Measurements from ENCODE around the gene CIB2.
"Not testable (repeated sequence)": the region's sequence is repeated elsewhere in the genome, so short reads cannot be mapped to it uniquely, and the experiment has no call there.

Gene CIB2

DNA sequence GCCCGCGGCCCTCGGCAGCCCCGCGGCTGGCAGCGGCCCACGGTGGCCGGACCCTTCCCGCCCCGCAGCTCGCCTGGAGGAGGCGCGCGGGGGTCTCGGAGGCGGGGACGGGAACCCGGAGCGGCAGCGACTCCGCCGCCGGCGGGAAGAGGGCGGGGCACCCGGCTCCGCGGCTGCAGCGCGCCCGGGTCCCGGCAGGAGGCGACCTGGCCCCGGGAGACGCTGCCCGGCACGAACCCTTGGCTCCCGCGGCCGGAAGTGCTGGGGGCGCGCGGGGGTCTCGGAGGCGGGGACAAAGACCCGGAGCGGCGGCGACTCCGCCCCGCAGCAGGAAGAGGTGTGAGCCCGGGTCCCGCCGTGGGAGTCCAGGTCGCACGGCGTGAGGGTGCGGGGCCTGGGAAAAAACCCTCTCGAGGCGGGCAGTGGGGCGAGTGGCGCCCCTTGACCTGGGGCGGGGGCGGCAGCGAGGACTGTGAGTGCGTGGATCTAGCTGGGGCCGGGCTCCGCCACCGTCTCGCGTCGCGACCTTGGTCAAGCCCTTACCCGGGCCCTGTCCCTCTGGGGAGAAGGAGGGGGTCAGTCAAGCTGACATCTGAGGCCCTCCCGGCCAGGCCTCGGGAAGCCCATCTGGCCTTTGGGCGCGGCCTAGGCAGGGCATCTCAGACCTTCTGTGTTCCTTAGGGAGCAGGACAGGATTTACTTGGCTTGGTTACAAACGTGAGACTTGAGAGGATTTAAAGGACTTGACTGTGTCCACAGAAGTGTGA, at the start of gene CIB2:
Gene CIB2 (minus strand): TSS at position 151 of the 767 bp plus-strand sequence. CDS start 230 bp downstream, outside the sequence.
- peak; percentile 82 for DNase-seq

DNA sequence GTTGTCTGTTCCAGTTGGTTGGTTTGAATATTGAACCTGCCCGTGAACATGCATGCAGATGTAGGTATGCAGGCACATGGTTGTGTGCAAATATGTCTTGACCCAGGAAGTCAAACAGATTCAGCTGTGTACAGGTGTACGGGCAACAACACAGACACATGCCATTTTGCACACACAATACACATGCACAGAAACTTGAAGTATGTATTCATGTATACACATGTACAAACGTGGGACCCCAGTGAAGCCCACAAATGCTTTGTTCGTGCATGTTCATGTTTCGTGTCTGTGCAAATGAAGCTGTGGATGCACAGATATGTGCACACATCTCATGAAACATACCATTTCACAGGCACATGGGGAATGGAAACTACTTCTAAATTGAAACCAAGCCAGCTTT, 48.7 kb upstream of the CIB2 start:
- no peak for DNase-seq

DNA sequence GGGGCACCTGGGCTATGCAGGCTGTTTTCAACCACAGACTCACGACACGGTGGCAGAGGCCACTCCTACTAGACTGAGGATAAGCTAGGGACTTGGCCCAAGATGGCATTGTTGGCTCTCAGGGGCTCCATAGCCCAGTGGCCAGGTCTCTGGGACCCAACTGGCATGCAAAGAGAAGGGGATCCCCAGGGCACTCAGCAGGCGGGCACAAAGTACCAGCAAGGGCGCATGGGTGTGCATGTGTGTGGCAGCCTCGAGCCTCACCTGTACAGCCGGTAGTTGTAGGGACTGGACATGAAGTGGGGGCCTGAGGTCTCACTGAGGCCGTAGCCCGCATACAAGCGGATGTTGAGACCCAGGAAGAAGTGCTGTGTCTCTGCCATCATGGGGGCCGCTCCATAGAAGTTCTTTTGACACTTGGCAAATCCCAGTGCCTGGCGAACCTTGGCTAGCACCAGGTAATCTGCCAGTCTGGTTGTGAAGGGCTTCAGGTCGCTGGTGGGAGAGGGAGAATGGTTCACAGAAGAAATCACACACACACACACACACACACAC, 48.1 kb upstream of the CIB2 start:
- DNase-seq: no peak

DNA sequence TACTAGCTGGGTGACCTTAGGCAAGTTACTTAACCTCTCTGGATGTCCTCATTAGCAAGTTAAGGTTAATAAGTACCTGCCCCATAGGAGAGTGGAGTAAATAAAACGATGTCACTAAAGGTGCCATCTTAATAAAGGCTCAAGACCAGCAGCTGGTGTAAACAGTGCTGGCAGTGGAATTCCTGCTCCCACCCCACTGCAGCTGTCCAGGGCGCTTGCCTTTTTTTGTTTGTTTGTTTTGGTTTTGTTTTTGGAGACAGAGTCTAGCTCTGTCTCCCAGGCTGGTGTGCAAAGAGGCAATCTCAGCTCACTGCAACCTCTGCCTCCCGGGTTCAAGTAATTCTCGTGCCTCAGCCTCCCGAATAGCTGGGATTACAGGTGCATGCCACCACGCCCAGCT, 46.8 kb upstream of the CIB2 start:
- DNase-seq: no peak

DNA sequence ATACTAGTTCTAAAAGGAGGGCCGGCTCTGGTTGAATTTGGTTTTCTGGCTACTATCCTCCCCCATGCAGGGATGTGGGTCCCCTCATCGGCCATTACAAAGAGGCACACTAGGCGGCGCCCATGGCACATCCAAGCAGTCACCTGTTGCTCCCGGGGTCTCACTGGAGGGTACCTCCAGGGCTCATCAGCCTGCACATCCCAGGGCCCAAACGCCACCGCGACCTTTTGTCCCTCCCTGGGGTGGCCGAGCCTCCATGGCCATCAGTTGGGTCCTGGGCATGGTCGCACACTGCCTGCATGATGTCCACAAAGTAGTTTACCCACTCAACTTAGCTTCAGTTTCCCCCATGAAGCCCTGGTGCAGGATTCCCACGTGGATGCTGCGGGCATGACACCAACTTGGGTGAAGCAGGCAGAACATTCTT, 46.2 kb upstream of the CIB2 start:
- peak; percentile 23 for DNase-seq

DNA sequence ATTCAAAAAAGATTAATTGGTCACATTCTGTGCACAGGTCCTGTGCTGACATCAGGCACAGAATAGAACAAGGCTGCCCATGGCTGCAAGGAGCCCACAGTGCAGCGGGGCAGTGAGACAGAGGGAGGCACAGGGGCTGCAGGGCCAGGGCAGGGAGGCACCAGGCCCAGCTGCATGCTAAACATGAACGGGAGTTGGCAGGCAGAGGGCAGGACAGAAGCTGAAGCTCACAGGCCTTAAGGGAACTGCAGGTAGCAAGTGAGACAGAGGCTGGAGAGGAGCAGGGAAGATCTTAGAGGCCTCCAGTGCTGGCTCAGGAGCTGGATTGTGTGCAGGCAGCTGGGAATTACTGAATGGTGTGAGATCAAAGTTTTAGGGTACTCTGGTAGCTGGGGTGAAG, 44.1 kb upstream of the CIB2 start:
- no peak for DNase-seq

DNA sequence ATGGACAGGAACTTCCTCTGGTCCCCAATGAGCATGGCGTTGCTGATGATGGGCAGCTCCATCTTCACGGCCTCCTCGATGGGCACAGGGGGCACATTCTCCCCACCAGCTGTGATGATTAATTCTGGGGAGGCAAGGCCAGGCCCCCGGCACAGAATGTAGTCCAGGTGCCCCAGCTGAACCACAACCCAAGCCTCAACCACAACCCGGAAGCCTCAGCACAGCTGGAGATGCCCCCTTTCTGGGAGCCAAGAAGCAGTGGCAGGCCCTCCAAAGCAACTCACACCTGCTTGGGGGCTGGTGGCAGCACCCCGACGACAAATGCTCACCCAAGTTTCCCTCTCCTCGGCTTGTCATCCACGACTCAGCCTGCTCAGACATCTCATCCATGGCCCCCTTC, 43.2 kb upstream of the CIB2 start:
- no peak for DNase-seq

DNA sequence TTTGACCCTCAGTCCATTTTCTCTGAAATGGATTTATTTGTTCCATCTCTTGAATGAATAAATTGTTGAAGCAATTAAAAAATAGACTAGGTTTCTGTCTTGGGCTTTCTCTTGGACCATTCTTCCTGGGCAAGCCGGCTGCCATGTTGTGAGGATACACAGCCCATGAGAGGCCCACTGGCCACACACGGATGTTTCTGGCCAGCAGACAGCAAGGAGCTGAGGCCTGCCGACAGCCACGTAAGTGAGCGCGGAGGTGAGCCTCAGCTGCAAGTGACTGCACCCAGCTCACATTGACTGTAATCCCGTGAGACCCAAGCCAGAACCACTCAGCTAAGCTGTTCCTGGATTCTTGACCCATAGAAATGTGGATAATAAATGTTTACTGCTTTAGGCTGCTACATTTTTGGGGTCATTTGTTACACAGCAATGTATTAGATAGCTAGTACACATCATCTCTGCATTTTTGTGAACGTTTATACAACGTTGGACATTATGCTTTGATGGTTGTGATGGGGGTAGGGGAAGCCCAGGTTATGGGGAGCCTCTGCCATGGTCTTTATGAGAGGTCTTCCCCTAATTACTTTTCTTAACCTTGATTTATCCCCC, 40.7 kb upstream of the CIB2 start:
- no peak for DNase-seq

DNA sequence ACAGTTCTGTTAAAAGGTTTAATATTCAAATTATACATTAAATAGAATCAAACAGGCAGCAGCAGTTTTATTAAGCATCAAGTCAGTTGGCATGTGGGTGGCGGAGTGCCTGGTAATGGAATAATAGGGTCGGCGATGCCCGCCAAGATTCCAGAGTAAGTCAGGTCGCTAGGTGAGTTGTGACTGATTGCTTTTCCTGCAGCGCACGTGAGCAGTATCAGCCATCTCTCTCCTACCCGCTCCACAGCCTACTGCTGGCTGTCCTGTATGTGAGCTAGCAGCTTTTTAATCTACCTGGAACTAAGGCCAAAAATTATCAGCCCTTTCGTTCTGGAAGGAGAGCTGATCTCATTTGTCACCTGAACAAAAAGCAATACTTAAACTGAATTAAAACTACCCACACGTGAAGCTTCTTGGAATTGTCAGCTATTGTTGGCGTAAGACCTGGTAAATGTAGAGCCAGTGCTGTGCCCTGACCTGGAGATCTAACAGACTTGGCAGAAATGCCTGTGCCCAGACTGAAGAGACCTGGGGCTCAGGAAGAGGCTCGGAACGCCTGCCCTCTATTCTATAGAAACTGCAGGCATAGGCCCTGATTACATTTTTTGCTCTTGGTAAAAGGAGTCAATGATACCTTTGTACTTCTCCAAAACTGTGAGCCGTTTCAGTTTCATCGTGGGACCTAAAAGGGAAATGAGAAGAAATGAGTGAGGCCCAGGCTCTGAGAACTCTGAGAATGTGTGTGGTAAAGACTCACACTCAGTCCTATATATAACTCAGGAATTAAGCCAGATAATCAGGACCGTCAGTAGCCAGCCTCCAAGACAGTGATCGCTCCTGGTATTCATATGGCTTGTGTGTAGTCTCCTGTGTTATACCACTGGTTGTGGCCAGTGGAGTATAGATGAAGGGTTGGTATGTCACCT, 39.9 kb upstream of the CIB2 start:
- no peak for DNase-seq

DNA sequence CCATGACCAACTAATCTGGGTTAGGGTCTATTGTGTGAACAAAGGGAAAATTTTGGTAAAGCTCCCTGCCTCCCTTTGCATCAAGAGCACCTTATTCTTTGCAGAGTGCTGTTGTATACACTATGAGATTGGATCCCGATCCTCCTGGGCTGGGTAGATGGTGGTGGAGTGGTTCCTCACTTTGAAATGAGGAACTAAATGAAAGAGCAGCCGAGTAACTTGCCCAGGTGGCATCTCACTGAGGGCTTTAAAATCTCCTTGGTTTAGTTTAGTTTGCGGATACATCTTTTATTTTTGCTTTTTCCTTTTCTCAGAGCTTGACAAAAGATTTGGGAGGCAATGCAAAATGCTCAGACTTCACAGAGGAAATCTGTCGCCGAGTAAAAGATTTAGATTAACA, 37.4 kb upstream of the CIB2 start:
- no peak for DNase-seq

DNA sequence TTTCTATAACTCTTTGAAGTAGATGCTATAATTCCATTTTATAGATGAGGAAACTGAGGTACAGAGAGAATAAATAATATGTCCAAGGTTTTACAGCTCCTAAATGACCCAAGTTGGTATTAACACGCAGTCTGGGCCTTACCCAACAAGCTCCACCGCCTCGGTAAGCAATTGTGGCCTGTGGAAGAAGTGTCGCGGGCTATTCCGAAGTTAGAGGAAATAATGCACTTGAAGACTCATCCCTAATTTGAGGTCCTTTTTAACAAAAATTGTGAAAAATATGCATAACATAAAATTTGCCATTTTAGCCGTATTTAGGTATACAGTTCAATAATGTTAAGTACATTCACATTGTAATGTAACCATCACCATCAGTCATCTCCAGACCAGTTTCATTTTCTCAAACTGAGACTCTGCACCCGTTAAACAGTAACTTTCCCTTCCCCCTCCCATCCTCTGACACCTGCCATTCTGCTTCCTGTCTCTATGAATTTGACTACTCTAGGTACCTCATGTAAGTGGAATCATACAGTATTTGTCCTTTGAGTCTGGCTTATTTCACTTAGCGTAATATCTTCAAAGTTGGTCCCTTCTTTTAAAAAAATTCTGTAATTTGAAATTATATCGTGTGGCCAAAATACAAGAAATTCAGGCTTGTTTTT, 36.1 kb upstream of the CIB2 start:
- peak; percentile 42 for DNase-seq

DNA sequence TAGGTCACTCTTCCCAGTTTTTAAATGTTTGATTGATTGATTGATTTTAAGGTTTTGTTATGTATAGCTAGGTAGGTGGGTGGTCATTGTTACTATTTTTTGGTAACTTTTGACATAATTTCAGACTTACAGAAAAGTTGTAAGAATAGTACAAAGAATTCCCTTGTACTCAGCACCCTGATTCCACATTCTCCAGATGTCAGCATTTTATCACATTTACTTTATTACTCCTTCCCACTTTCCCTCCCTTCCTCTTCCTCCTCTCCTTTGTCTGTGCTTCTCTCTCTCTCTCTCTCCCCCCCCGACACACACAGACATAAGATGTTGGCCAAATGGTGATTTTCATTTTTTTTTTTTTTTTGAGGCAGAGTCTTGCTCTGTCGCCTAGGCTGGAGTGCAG, 32.8 kb upstream of the CIB2 start:
- no peak for DNase-seq

DNA sequence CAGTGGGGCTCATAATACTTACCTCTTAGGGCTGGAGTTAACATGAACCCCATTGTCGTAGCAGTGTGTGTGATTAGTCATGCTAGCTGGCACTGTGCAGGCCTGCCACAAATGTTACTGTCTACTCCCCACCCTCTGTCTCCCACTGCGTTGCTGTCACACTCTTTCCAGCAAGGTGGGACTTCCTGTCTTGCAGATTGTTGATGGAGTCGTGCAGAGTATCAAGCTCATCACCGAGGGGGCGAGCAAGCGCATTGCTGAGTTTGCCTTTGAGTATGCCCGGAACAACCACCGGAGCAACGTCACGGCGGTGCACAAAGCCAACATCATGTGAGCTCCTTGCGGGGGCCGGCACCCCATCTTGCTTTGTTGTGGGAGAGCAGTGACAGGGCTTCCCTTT, 30.8 kb upstream of the CIB2 start:
- peak; percentile 18 for DNase-seq

DNA sequence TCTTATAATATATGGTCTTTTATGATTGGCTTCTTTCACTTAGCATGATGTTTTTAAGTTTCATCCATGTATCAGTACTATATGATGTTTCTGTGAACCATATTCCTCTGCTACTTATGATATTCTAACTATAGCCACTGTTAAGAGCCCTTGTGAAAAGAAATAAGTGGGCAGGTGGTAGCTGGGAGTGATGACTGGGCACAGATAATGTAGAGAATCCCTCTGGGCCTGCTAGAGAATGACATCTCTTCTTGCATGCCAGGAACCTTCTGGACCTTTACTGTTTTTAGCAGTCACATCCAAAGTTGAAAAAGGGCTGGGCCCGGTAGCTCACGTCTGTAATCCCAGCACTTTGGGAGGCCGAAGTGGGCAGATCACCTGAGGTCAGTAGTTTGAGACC, 28.1 kb upstream of the CIB2 start:
- no peak for DNase-seq

DNA sequence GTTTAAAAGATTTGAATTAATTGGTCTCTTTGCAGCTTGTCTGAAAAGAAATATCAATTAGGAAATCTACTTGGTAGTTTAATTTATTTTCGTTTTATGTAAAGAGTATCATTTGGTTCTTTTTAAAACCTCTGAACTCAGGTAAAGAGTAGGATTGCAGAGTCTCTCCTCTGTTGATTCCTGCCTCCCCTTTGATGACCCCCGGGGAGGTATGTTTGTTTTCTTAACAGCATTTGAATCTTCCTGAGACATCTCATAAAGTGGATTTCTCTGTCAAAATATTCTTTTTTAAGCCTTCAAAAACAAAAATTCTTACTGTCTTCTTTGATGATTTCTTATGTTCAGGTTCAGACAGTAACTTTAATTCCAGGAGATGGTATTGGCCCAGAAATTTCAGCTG, 26.0 kb upstream of the CIB2 start:
- DNase-seq: no peak

DNA sequence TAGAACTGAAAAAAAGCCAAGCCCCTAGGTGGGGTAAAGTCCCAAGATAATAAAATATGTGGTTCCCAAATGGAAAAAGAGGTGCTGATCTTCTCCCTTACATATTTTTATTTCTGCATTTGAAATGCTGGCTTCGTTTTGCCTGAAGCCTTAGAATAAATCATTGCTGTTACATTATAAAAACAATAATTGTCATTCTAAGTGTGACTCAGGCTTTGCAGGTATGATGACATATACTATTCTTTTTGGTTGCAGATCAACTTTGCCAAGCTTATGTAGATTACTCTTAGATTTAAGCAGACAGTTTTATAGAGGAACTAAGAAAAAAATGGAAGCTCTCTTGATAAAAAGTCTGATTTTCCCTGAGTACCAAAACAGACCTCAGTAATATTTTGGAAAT, 25.4 kb upstream of the CIB2 start:
- no peak for DNase-seq

DNA sequence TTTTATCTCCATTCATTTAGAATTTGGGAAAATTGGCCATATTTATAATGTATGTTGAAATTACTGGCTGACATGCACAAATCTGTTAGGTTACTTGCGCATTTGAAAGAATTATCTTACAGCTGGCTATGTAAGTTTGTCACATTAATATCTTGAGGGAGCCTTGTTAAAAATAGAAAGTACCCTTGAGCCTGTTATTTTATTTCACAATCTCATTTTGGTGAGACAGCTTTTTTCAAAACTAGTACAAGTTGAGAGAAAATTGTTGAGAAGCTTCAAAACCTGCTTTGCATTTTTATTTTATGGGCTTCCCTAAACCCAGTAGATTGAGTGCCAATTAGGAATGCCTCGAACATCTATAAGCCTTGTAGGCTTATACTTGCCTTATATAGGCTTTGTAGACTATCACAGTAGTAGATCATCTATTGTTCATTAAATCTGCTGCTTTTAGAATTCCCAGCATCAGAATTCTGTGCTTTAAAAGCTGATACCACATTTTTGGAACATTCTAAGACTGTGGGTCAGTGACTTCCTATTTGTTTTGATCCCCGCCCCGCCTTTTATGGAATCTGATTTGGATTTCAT, 24.2 kb upstream of the CIB2 start:
- no peak for DNase-seq

DNA sequence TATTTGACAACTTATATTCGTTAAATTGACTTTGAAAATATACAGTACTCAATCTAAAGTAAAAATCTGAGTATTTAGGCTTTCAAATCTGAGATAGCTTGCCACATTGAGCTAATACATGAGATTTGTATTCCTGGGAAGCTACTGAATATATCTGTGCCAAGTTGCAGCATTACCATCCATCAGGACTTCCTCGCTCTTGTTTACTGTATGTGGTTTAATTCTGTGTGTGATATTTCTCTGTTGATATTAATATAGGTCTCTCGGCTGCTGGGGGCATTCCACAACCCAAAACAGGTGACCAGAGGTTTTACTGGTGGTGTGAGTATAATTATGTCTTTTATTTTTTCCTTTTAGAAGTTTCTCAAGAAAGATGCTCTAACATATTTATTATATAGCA, 23.7 kb upstream of the CIB2 start:
- no peak for DNase-seq

DNA sequence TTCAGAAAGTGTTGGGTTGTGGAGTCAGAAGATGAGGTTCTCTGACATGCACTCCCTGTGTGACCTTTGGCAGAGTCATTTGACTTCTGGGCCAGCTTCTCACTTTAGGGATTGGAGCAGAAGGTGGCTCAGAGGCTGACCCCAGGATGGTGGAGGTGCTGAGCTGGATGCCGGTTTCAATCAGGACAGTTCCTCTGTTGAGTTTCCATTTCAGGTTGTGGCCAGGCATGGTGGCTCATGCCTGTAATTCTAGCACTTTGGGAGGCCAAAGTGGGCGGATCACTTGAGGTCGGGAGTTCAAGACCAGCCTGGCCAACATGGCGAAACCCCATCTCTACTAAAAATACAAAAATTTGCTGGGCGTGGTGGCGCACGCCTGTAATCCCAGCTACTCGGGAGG, 19.8 kb upstream of the CIB2 start:
- DNase-seq: not testable (repeated sequence)

DNA sequence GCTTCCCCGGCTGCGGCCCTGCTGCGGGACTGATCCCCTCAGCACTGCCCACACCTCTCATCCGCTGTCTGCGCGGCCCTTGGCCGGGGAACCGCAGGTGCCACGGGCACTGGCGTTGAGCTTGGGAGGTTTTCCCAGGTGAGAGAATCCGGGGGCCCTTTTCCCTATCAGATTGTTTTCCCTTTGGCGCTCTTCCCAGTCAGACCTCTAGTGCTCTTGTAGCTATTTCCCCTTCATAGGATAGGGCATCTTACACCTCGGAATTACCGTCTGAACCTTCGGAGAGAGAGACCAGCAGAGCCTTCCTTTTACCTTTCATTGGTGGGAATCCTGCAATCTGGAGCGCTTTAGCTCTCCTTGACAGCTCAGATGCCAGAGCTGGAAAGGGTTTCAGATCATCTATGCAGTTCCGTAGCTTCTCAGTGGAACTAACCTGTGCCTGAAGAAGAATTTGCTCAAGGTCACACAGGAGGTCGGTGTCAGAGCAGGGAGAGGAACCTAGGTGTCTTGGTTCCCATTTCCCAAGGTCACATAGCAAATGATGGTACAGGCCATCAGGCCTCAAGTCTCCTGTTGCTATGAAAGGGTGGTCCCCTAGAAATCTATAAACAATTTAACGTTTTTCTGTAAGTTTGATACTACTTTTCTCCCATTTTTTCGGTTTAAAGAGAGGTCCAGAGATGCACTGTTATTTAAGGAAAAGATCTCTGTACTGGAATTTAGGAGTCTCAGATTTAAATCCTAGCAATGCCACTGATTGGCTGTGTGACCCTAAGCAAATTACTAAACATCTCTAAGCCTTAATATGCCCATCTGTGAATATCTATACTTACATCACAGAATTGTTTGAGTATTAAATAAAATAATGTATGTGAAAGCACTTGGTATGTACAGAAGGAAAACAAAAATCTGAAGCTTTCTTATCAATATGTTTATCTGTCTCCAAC, 18.8 kb upstream of the CIB2 start:
- no peak for DNase-seq

Data from CD4-positive, alpha-beta T cell treated with Interleukin-12 subunit alpha and Interleukin-12 subunit beta, for 1 hour (primary cell).